ENCODE results near the gene ENTPD6. TPM values are rescaled to one million over a fixed set of nuclear protein-coding genes. Genes with fewer than 3 reads are reported as not detected.
"Not testable (repeated sequence)": the region's sequence is repeated elsewhere in the genome, so short reads cannot be mapped to it uniquely, and the experiment has no call there.

Gene ENTPD6
- total RNA-seq, 3 donors from 2014 or later = 45.8 to 77.6 (median 71.1) TPM

DNA sequence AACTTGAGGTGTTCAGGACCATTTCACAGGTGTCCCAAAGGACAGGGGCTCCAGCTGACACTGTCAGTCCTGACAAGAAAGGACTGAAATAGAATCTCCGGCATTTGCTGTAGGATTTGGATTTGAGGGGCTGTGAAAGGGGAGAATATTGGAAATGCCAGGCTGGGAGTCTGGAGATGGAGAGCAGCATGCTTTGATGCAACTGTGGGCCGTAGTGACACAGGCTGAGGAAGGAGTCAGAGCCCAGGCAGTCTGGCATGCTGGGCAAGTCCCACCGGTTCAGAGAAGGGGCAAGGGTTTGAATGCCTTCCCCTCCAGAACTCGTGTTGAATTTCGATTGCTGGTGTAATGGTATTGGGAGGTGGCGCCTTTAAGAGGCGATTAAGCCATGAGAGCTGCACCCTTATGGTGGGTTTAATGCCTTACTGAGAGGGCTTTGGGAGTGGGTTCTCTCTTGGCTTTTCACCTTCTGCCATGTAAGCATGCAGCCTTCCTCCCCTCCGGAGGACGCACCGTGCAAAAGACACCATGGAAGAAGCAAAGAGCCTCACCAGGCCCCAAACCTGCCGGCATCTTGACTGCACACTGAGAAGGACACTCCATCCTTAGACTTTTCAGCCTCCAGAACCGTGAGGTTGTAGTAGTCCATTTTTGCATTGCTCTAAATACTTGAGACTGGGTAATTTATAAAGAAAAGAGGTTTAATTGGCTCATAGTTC lies 43.0 kb downstream of the ENTPD6 start:
- TF ChIP-seq, protein P1, sequence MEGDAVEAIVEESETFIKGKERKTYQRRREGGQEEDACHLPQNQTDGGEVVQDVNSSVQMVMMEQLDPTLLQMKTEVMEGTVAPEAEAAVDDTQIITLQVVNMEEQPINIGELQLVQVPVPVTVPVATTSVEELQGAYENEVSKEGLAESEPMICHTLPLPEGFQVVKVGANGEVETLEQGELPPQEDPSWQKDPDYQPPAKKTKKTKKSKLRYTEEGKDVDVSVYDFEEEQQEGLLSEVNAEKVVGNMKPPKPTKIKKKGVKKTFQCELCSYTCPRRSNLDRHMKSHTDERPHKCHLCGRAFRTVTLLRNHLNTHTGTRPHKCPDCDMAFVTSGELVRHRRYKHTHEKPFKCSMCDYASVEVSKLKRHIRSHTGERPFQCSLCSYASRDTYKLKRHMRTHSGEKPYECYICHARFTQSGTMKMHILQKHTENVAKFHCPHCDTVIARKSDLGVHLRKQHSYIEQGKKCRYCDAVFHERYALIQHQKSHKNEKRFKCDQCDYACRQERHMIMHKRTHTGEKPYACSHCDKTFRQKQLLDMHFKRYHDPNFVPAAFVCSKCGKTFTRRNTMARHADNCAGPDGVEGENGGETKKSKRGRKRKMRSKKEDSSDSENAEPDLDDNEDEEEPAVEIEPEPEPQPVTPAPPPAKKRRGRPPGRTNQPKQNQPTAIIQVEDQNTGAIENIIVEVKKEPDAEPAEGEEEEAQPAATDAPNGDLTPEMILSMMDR (IDR thresholded peaks at IDR 0.05) = no peak
- TF ChIP-seq POLR2A (IDR thresholded peaks at IDR 0.05) (no peak), POLR2AphosphoS5 (IDR thresholded peaks at IDR 0.05) (no peak)
- no peaks in the 10 kb centered on the region for H3K27me3 ChIP-seq
- H3K36me3 ChIP-seq = no peaks in the 10 kb centered on the region
- H3K4me1 ChIP-seq = peaks cover 8 to 11% of the 10 kb centered on the region in 2 donors
- peak overlapping the region; percentile 84 to 89 for H3K27ac ChIP-seq
- no peaks in the 10 kb centered on the region for H3K9me3 ChIP-seq
- no peak overlapping the region for H3K4me3 ChIP-seq
- intact Hi-C loops (cut with DNase I; ENCODE audit: low total_unique reads) = no loop called here
- no peak for DNase-seq (ENCODE audit: low spot score in 2 of 2)

DNA sequence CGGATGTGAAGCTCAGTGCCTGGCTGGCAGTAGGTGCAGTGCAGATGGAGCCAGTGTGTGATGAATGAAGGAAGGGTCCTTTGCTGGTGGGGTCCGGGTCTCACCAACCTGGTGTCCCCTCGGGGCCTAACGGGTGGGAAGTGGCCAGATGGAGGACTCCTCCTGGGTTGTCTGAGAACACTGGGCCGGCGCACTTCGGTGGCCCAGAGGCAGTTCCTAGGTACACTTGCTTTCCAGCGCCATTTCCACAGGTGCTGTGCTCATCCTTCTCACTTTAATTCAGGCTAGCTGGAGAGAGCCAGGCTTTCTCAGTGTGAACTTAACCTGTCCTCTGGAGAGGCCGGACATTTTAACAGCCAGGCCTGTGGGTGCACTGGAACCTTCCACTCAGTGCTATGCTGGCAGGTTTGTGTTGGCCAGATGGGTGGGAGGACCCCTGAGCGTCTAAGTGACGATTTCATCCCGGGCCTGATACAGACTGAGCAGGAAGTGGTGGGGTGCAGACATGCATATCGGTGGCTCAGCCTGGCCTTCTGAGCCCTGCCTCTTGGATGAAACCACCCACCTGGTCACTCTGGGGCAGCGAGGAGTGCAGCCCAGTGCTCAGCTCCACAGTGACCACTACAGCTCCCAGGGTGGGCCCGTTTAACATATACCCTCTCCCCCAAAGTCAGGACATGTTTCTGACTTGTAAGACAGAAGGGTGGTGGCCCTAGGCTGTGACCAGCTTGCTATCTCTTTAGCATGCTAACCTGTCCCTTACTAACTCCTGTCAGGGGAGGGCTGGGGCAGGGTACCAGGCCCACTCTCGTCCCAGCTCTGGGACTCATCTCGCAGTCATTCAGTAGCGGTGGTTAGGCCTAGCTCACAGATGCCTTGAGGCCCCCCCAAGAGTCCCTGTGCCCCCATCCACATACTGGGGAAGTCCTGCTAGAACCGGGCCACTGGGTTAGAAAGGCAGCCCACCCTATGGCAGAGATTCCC lies 44.2 kb downstream of the ENTPD6 start:
- H3K4me1 ChIP-seq = peaks cover 4 to 8% of the 10 kb centered on the region in 2 donors
- H3K27me3 ChIP-seq = no peaks in the 10 kb centered on the region
- DNase-seq (ENCODE audit: low spot score in 2 of 2) = no peak
- H3K36me3 ChIP-seq = no peaks in the 10 kb centered on the region
- no peaks in the 10 kb centered on the region for H3K9me3 ChIP-seq
- TF ChIP-seq POLR2AphosphoS5 (IDR thresholded peaks at IDR 0.05) (no peak), POLR2A (IDR thresholded peaks at IDR 0.05) (no peak)
- TF ChIP-seq, protein P1 (IDR thresholded peaks at IDR 0.05) = no peak
- no peak overlapping the region for H3K4me3 ChIP-seq
- peak overlapping the region in 1 of 2 donors; percentile 84 for H3K27ac ChIP-seq
- intact Hi-C loops (cut with DNase I; ENCODE audit: low total_unique reads) = no loop called here

DNA sequence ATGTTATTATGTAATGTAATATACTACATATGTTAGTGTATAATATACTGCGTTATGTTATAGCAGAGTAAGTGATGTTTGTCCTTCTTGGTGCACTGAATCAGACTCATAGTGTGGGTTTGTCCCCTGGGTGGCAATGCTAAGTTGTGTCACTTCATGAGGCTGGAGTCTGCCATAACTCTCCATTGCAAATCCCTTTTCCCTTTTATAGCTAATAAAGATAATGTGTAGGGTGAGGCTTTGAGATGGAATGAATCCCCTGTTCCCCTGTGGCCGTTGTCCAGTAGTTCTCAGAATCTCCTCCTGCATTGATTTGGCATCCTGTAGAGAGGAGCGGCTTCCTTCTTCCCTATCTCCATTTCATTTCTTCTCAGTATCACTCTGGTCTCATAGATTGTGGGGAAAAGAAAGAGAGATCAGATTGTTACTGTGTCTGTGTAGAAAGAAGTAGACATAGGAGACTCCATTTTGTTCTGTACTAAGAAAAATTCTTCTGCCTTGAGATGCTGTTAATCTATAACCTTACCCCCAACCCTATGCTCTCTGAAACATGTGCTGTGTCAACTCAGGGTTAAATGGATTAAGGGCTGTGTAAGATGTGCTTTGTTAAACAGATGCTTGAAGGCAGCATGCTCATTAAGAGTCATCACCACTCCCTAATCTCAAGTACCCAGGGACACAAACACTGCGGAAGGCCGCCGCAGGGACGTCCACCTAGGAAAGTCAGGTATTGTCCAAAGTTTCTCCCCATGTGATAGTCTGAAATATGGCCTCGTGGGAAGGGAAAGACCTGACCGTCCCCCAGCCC lies 45.5 kb downstream of the ENTPD6 start:
- H3K4me1 ChIP-seq; H3K4me3 ChIP-seq; H3K27me3 ChIP-seq; DNase-seq (ENCODE audit: low spot score in 2 of 2); intact Hi-C loops (cut with DNase I; ENCODE audit: low total_unique reads); H3K36me3 ChIP-seq; H3K9me3 ChIP-seq; H3K27ac ChIP-seq: not testable (repeated sequence)

DNA sequence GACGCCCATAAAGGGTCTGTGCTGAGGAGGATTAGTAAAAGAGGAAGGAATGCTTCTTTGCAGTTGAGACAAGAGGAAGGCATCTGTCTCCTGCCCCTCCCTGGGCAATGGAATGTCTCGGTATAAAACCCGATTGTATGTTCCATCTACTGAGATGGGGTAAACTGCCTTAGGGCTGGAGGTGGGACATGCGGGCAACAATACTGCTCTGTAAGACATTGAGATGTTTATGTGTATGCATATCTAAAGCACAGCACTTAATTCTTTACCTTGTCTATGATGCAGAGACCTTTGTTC lies 46.1 kb downstream of the ENTPD6 start:
- H3K4me3 ChIP-seq; H3K9me3 ChIP-seq; intact Hi-C loops (cut with DNase I; ENCODE audit: low total_unique reads); H3K36me3 ChIP-seq; H3K27ac ChIP-seq; H3K4me1 ChIP-seq; DNase-seq (ENCODE audit: low spot score in 2 of 2); H3K27me3 ChIP-seq: not testable (repeated sequence)

DNA sequence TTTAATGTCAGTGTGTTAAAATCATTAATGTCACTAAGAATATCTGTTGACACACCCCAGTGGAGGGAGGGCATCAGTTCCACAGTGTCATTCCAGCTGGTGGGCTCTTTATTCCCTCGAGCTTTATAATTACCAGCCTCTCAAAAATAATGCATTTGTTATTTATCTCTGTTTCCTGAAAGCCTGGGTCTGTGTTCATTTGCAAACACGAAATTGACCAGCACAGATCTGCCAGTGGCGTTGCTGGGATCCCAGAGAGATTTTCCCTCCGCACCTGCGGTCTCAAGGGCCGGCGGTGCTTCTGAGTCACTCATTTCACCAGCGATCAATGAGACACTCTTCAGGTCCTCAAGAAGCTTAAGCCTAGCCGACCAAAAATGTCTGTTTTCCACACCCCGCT lies 46.7 kb downstream of the ENTPD6 start:
- no peak overlapping the region for H3K4me3 ChIP-seq
- no peaks in the 10 kb centered on the region for H3K9me3 ChIP-seq
- peaks cover 4 to 8% of the 10 kb centered on the region in 2 donors for H3K4me1 ChIP-seq
- DNase-seq (ENCODE audit: low spot score in 2 of 2) = no peak
- intact Hi-C loops (cut with DNase I; ENCODE audit: low total_unique reads) = no loop called here
- TF ChIP-seq POLR2A (IDR thresholded peaks at IDR 0.05) (no peak), POLR2AphosphoS5 (IDR thresholded peaks at IDR 0.05) (no peak)
- TF ChIP-seq, protein P1 (IDR thresholded peaks at IDR 0.05) = no peak
- H3K27me3 ChIP-seq = no peaks in the 10 kb centered on the region
- no peak overlapping the region for H3K27ac ChIP-seq
- H3K36me3 ChIP-seq = no peaks in the 10 kb centered on the region

Measured in breast epithelium (tissue), 4 donors.